Measurements from ENCODE around the gene POU6F2. TPM values are rescaled to one million over a fixed set of nuclear protein-coding genes. Genes with fewer than 3 reads are reported as not detected.

Gene POU6F2
- total RNA-seq, 1 donor: not detected

- Histone ChIP-seq H3K9me3 (ENCODE audit: low read depth, low read length) (no peaks in the 10 kb centered on the region), H3K4me3 (ENCODE audit: low read length) (no peak overlapping the region), H3K4me1 (ENCODE audit: insufficient read depth, low read length) (no peaks in the 10 kb centered on the region), H3K27me3 (ENCODE audit: insufficient read depth, low read length) (no peaks in the 10 kb centered on the region)
Measured at GRCh38 chr7:39285256-39285655, 307.5 kb downstream of the POU6F2 start.

GRCh38 chr7:39288303-39288702, 310.6 kb downstream of the POU6F2 start:
- Histone ChIP-seq H3K4me3 (ENCODE audit: low read length) (no peak overlapping the region), H3K27me3 (ENCODE audit: insufficient read depth, low read length) (no peaks in the 10 kb centered on the region), H3K9me3 (ENCODE audit: low read depth, low read length) (no peaks in the 10 kb centered on the region), H3K4me1 (ENCODE audit: insufficient read depth, low read length) (no peaks in the 10 kb centered on the region)

- Histone ChIP-seq H3K27me3 (ENCODE audit: insufficient read depth, low read length) (no peaks in the 10 kb centered on the region), H3K9me3 (ENCODE audit: low read depth, low read length) (no peaks in the 10 kb centered on the region), H3K4me3 (ENCODE audit: low read length) (no peak overlapping the region), H3K4me1 (ENCODE audit: insufficient read depth, low read length) (no peaks in the 10 kb centered on the region)
Measured at GRCh38 chr7:39291628-39292410, 314.1 kb downstream of the POU6F2 start.

GRCh38 chr7:39293056-39293823, 315.5 kb downstream of the POU6F2 start:
- Histone ChIP-seq H3K27me3 (ENCODE audit: insufficient read depth, low read length) (no peaks in the 10 kb centered on the region), H3K9me3 (ENCODE audit: low read depth, low read length) (no peaks in the 10 kb centered on the region), H3K4me3 (ENCODE audit: low read length) (no peak overlapping the region), H3K4me1 (ENCODE audit: insufficient read depth, low read length) (no peaks in the 10 kb centered on the region)

- no peaks in the 10 kb centered on the region for H3K9me3 ChIP-seq (ENCODE audit: low read depth, low read length)
- H3K4me1 ChIP-seq (ENCODE audit: insufficient read depth, low read length): no peaks in the 10 kb centered on the region
- no peaks in the 10 kb centered on the region for H3K27me3 ChIP-seq (ENCODE audit: insufficient read depth, low read length)
- no peak overlapping the region for H3K4me3 ChIP-seq (ENCODE audit: low read length)
Measured at GRCh38 chr7:39294022-39294421, 316.3 kb downstream of the POU6F2 start.

- Histone ChIP-seq H3K4me1 (ENCODE audit: insufficient read depth, low read length) (no peaks in the 10 kb centered on the region), H3K4me3 (ENCODE audit: low read length) (no peak overlapping the region), H3K27me3 (ENCODE audit: insufficient read depth, low read length) (no peaks in the 10 kb centered on the region), H3K9me3 (ENCODE audit: low read depth, low read length) (no peaks in the 10 kb centered on the region)
Measured at GRCh38 chr7:39295796-39296195, 318.1 kb downstream of the POU6F2 start.

- no peaks in the 10 kb centered on the region for H3K4me1 ChIP-seq (ENCODE audit: insufficient read depth, low read length)
- no peak overlapping the region for H3K4me3 ChIP-seq (ENCODE audit: low read length)
- no peaks in the 10 kb centered on the region for H3K27me3 ChIP-seq (ENCODE audit: insufficient read depth, low read length)
- no peaks in the 10 kb centered on the region for H3K9me3 ChIP-seq (ENCODE audit: low read depth, low read length)
Measured at GRCh38 chr7:39299695-39300094, 322.0 kb downstream of the POU6F2 start.

- Histone ChIP-seq H3K4me3 (ENCODE audit: low read length) (no peak overlapping the region), H3K9me3 (ENCODE audit: low read depth, low read length) (no peaks in the 10 kb centered on the region), H3K27me3 (ENCODE audit: insufficient read depth, low read length) (no peaks in the 10 kb centered on the region), H3K4me1 (ENCODE audit: insufficient read depth, low read length) (no peaks in the 10 kb centered on the region)
Measured at GRCh38 chr7:39300276-39300675, 322.6 kb downstream of the POU6F2 start.

GRCh38 chr7:39301543-39301942, 323.8 kb downstream of the POU6F2 start:
- no peak overlapping the region for H3K4me3 ChIP-seq (ENCODE audit: low read length)
- no peaks in the 10 kb centered on the region for H3K27me3 ChIP-seq (ENCODE audit: insufficient read depth, low read length)
- no peaks in the 10 kb centered on the region for H3K4me1 ChIP-seq (ENCODE audit: insufficient read depth, low read length)
- no peaks in the 10 kb centered on the region for H3K9me3 ChIP-seq (ENCODE audit: low read depth, low read length)

- H3K4me1 ChIP-seq (ENCODE audit: insufficient read depth, low read length): no peaks in the 10 kb centered on the region
- H3K9me3 ChIP-seq (ENCODE audit: low read depth, low read length): no peaks in the 10 kb centered on the region
- no peaks in the 10 kb centered on the region for H3K27me3 ChIP-seq (ENCODE audit: insufficient read depth, low read length)
- H3K4me3 ChIP-seq (ENCODE audit: low read length): no peak overlapping the region
Measured at GRCh38 chr7:39304178-39304577, 326.5 kb downstream of the POU6F2 start.

- no peak overlapping the region for H3K4me3 ChIP-seq (ENCODE audit: low read length)
- no peaks in the 10 kb centered on the region for H3K4me1 ChIP-seq (ENCODE audit: insufficient read depth, low read length)
- H3K27me3 ChIP-seq (ENCODE audit: insufficient read depth, low read length): no peaks in the 10 kb centered on the region
- no peaks in the 10 kb centered on the region for H3K9me3 ChIP-seq (ENCODE audit: low read depth, low read length)
Measured at GRCh38 chr7:39304668-39305405, 327.1 kb downstream of the POU6F2 start.

- H3K4me1 ChIP-seq (ENCODE audit: insufficient read depth, low read length): no peaks in the 10 kb centered on the region
- H3K9me3 ChIP-seq (ENCODE audit: low read depth, low read length): no peaks in the 10 kb centered on the region
- no peak overlapping the region for H3K4me3 ChIP-seq (ENCODE audit: low read length)
- no peaks in the 10 kb centered on the region for H3K27me3 ChIP-seq (ENCODE audit: insufficient read depth, low read length)
Measured at GRCh38 chr7:39306016-39306570, 328.4 kb downstream of the POU6F2 start.

- H3K4me3 ChIP-seq (ENCODE audit: low read length): no peak overlapping the region
- H3K4me1 ChIP-seq (ENCODE audit: insufficient read depth, low read length): no peaks in the 10 kb centered on the region
- no peaks in the 10 kb centered on the region for H3K9me3 ChIP-seq (ENCODE audit: low read depth, low read length)
- H3K27me3 ChIP-seq (ENCODE audit: insufficient read depth, low read length): no peaks in the 10 kb centered on the region
Measured at GRCh38 chr7:39310699-39311098, 333.0 kb downstream of the POU6F2 start.

GRCh38 chr7:39312254-39312989, 334.7 kb downstream of the POU6F2 start:
- Histone ChIP-seq H3K9me3 (ENCODE audit: low read depth, low read length) (no peaks in the 10 kb centered on the region), H3K4me3 (ENCODE audit: low read length) (no peak overlapping the region), H3K4me1 (ENCODE audit: insufficient read depth, low read length) (no peaks in the 10 kb centered on the region), H3K27me3 (ENCODE audit: insufficient read depth, low read length) (no peaks in the 10 kb centered on the region)

Measured in mononuclear cell (primary cell).